Stimulated activated CD8-positive, alpha-beta memory T cell treated with anti-CD3 and anti-CD28 coated beads, Interleukin-15, amount 100 ng/mL, for 4 hours (primary cell): ENCODE results near the gene WSCD2.

Source experiments
- DNase-seq, 2 donors: peaks; one replicate each; pipeline ENCODE4 v3.0.0-alpha.2; 2020; ENCODE audit warnings: low read depth in 2 of 2

The WSCD2 gene

GRCh38 chr12:108126990-108127501, 2.0 kb upstream of the WSCD2 start:
- no peak for DNase-seq

- no peak for DNase-seq
These were observed 1.4 kb upstream of the WSCD2 start for GRCh38 chr12:108127654-108128053.

- DNase-seq, result no peak
These were observed 669 bp upstream of the WSCD2 start for GRCh38 chr12:108128221-108129016.

- no peak for DNase-seq
These were observed 1.9 kb downstream of the WSCD2 start for GRCh38 chr12:108131035-108131434.

GRCh38 chr12:108131657-108132126, 2.6 kb downstream of the WSCD2 start:
- no peak for DNase-seq

GRCh38 chr12:108133482-108133881, 4.4 kb downstream of the WSCD2 start:
- no peak for DNase-seq

GRCh38 chr12:108134744-108135143, 5.7 kb downstream of the WSCD2 start:
- DNase-seq, result no peak

GRCh38 chr12:108135627-108136026, 6.5 kb downstream of the WSCD2 start:
- DNase-seq, result no peak

GRCh38 chr12:108136697-108137096, 7.6 kb downstream of the WSCD2 start:
- DNase-seq, result no peak

- no peak for DNase-seq
These were observed 10.4 kb downstream of the WSCD2 start for GRCh38 chr12:108139454-108139853.

GRCh38 chr12:108140501-108140900, 11.4 kb downstream of the WSCD2 start:
- no peak for DNase-seq

- no peak for DNase-seq
These were observed 12.6 kb downstream of the WSCD2 start for GRCh38 chr12:108141600-108142130.

- DNase-seq, result no peak
These were observed 14.1 kb downstream of the WSCD2 start for GRCh38 chr12:108143144-108143543.

- DNase-seq, result no peak
These were observed 15.0 kb downstream of the WSCD2 start for GRCh38 chr12:108144080-108144479.

- DNase-seq, result no peak
These were observed 15.9 kb downstream of the WSCD2 start for GRCh38 chr12:108145011-108145410.

- no peak for DNase-seq
These were observed 17.2 kb downstream of the WSCD2 start for GRCh38 chr12:108146035-108146893.

GRCh38 chr12:108147279-108147678, 18.2 kb downstream of the WSCD2 start:
- no peak for DNase-seq

- DNase-seq, result no peak
These were observed 19.5 kb downstream of the WSCD2 start for GRCh38 chr12:108148521-108149074.

GRCh38 chr12:108150436-108150835, 21.3 kb downstream of the WSCD2 start:
- DNase-seq, result no peak

- no peak for DNase-seq
These were observed 22.6 kb downstream of the WSCD2 start for GRCh38 chr12:108151533-108152169.

- no peak for DNase-seq
These were observed 23.1 kb downstream of the WSCD2 start for GRCh38 chr12:108152170-108152538.

GRCh38 chr12:108156717-108157116, 27.6 kb downstream of the WSCD2 start:
- no peak for DNase-seq
